GM21737 (cell line): ENCODE results near the gene SLC16A9.
"Not testable (repeated sequence)": the region's sequence is repeated elsewhere in the genome, so short reads cannot be mapped to it uniquely, and the experiment has no call there.

ENCODE experiments used
- ATAC-seq: cut with Tn5 transposase; IDR thresholded peaks from one replicate; pipeline ENCODE4 v1.9.1; 2021; ENCODE audit warnings: mild to moderate bottlenecking, moderate library complexity; ENCODE audit not compliant: unreplicated experiment

Gene SLC16A9

DNA sequence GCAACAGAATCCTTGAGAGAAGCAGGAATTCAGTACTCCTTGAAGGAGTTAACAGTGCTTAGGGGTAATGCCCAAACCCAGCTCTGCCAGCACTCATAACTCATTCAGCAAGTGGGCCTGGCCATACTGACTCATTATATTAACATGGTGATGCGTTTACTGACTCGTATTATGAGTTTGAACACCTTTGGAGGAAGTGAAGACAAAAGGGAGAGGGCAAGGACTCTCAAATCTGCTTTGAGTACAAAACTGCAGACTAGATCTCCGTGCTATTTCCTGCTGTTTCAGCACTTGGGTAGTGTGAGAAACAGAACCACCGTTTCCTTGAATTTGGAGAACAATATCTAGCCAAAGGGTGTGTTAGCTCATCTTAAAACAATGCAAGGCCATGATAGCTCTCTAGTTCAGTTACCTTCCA lies 30.8 kb downstream of the SLC16A9 start:
- peak; percentile 52 for ATAC-seq

DNA sequence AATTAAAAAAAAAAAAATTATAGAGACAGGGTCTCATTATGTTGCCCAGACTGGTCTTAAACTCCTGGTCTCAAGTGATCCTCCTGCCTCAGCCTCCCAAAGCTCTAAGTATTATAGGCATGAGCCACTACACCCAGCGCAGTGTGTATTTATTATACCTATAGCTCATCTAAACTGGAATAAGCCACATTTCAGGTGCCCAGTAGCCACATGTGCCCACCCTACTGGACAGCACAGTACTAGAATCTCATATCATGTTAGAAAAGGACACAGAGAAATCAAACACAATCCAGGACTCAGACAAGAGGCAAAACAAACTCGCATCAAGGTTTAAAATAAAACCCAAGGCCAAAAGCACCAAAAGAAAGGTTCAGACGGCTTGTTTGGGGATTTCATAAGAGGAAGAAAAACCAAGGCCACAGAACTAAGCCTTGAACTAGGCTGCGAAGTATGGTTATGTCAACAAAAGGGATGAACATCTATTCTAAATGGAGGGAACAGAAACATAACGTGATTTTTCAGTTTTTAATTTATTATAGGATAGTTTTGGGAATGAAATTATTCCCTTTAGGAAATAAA lies 32.3 kb downstream of the SLC16A9 start:
- no peak for ATAC-seq

DNA sequence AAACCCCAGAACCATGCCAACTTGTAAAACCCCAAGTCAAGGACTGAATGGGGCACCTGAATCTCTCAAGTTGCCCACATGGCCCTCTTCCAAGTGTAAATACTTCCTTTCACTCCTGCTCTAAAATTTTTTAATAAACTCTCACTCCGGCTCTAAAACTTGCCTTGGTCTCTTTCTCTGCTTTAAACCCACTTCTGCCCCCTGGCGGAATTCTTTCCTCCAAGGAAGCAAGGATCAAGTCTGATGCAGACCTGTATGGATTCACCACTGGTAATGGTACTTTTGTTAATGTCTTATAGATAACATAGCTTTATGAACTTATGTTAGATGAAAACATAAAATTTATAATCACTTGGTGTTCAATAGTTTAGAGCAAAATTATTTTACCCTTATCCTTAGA lies 33.8 kb downstream of the SLC16A9 start:
- no peak for ATAC-seq

DNA sequence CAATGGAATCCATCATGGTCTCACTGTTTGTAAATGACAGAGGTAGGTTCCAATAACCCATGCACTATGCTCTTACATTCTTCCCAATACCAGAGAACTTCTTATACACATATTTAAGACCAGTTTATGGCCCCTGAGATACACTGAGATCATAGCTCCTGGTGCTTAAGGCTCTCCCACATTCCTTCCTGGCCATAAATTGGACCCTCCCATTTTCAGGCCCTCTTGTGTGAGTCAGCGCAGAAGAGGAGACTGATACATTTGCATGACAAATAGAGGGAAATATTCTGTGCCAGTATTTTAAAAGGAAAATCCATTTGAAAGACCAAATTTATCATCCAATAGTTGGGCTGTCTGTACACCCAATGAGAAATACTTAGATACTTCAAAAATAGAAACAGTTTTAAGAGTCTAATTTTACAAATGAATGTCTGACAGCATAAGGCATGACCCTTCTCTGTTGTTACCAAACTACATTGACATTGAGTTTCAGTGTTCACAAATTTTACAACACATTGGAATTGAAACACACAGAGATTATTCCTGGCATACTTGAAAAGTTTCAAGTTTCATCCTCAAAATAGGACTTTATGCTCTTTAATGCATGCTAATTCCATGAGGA lies 35.3 kb downstream of the SLC16A9 start:
- ATAC-seq: no peak

DNA sequence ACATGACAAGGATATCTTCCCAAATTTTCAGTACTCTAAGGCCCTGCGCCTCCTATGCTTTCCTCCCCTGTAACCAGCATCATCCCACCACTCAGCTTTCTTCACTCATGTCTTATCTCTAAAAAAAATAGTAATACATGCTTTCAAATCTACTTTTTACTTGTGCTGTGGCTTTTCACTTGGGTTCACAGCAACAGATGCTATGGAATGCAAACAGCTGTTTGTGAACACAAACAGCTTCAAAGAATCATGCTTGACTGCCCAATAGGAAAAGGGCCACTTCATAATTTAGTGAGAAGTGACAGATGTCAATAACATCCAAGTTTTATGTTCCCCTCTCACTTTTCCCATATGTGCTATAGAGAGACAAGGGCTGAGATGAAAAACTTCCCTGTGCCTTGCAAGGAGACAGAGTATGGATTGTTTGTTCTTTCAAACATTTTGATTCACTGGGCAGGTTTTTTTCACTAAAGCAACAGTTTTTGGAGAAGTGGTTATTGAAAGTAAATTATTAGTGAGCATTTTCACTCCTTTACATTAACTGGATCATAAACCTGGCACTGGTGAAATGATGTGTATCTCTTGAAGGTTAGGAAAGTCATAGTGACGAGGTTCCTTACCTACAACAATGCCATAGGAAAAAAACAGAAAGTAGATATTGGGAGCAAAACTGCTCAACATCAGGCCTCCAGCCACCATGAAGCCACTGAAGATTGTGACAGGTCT lies 37.3 kb downstream of the SLC16A9 start:
- no peak for ATAC-seq

DNA sequence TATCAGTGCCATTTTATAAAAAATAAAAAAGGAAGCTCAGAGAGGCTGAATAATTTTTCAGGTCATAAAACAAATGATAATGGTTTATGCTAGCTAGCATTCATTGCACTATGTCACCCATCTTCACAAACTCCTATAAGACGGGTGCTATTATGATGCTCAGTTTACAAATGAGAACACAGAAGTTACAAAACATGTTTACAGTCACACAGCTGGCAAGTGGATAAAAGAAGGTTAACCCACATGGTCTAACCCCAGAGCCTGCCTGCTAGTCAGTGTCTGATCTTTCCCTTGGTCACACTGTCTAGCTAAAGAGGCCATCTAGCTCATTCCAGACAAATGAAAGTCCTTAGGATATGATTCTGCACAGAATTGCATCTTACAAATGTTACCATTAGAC lies 39.4 kb downstream of the SLC16A9 start:
- no peak for ATAC-seq

DNA sequence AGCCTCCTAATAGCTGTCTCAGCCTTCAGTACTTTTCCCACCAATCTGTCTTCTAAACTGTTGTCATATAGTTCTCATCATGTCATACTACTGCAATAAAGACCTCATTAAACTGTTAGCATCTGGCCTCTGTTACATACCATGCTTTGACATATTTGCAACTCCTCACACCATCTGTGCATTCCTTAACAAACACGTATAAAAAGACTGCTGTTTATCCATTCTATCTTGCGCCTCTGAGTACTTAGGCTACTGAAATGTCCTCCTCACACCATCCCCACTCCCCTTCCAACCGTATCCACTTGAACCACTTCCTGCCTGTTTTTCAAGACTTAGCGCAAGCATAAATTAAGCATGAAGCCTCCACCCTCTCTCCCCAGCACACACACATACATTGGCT lies 41.6 kb downstream of the SLC16A9 start:
- ATAC-seq: no peak

DNA sequence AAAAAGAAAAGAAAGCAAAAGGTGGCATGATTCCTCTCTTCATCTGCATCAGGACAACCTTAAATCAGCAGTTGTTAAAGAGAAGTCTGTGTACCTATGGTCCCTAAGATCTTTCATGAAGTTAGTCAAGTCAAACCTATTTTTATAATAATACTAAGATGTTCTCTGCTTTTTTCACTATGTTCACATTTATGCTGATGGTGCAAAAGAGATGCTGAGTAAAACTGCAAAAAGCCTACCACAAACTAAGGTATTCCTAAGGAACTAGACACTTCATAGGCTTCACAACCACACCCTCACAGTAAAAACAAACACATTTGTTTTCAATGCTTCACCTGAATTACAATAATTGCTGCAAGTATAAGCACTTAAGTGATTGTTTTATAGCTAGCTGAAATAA lies 43.3 kb downstream of the SLC16A9 start:
- no peak for ATAC-seq

DNA sequence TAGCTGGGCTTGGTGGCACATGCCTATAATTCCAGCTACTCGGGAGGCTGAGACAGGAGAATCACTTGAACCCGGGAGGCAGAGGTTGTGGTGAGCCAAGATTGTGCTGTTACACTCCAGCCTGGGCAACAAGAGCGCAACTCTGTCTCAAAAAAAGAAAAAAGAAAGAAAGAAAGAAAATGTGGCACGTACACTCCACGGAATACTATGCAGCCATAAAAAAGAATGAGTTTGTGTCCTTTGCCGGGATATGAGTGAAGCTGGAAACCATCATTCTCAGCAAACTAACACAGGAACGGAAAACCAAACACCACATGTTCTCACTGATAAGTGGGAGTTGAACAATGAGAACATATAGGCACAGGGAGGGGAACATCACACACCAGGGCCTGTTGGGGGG lies 46.4 kb downstream of the SLC16A9 start:
- ATAC-seq: not testable (repeated sequence)

DNA sequence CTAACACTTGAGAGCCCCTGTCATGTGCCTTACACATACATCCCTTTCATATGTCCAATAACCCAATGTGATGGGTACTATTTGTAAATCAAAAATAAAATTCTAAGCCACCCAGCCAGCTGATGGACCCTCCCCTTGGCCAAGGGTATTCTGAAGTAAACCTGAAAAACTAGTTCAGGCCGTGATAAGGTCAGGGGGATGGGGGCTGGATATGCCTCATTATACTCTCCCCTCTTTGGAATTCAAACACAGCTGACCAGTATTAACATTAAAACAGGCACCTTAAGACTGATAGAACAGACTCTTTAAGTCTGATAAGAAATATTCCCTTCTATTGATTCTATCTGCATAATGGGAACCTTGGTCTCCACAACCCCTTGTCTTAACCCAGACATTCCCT lies 51.9 kb downstream of the SLC16A9 start:
- ATAC-seq: no peak

DNA sequence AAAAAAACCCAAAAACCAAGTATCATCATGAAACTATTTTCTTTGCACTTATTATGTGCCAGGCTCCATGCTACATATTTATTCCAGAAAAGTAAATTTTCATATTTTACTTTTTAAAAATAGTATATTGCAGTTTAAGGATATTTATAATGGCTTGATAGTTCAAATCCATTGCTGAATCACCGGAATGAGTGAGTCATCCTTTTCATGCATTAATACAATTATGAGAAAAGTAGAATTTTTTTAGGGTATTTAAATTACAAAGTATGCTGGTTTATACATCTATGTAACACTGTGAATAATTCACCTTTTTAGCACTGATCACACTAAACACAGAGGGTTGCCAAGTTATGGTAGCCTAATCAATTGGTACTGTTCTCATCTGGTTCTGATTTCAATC lies 54.3 kb downstream of the SLC16A9 start:
- ATAC-seq: no peak

DNA sequence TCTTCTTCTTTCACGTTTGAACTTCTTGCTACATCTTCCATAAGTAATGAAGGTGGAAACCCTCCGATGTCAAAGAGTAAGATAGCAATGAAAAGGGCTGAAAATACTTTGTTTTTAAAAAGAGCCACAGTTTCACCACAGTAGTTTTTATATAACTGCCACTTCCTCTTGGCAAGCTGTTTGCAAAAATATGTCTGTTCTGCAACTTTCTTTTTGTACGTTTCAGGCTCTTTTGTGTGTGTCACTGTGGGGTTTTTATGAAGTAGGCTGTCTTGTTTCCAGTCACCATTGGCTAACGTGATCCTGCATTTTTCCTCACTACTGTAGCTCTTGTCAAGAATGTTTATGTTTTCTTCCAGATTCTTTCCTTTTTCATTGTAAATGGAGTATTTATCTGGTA lies 55.6 kb downstream of the SLC16A9 start:
- ATAC-seq: no peak

DNA sequence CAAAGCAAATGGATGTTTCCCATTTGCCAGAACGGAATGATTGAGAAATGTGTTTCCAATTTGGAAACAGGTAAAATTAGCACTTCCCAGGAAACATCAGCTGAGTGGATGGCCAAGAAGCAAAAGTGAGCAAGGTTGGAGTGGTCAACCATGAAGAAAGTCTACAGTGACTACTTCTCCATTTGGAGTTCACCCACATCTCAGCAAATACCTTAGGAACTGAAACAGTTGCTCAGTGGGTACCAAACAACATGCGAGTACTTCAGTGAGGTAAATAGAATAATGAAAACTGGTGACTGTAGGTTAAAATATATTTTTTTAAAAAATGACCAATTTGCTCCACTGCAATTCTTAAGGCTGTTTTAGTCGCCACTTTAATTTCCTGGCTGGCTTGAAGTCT lies 57.7 kb downstream of the SLC16A9 start:
- no peak for ATAC-seq

DNA sequence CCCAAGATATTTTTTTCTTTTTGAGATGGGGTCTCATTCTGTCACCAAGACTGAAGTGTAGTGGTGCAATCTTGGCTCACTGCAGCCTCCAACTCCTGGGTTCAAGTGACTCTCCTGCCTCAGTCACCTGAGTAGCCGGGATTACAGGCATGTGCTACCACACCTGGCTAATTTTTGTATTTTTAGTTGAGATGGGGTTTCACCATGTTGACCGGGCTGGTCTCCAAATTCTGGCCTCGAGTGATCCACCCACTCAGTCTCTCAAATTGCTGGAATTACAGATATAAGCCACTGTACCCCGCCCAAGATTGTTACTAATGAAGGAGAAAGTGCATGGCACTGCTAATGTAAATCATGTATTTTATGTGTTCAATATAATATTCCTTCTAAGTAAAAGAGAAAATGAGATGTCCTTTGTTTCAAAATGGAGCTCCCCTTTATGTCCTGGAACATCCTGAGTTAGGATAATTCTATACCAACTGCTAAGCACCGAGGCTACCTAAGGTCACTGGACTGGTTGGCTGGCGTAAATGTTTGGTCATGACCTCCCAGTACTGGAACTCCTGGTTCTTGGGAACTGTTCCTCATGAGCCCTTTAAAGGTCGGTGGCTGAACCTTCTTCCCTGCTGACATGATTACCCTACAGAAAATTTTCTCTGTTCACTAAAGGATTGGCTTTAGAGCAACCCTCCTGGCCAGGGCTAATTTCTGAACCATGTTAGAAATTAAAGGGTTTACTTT lies 59.9 kb downstream of the SLC16A9 start:
- no peak for ATAC-seq

DNA sequence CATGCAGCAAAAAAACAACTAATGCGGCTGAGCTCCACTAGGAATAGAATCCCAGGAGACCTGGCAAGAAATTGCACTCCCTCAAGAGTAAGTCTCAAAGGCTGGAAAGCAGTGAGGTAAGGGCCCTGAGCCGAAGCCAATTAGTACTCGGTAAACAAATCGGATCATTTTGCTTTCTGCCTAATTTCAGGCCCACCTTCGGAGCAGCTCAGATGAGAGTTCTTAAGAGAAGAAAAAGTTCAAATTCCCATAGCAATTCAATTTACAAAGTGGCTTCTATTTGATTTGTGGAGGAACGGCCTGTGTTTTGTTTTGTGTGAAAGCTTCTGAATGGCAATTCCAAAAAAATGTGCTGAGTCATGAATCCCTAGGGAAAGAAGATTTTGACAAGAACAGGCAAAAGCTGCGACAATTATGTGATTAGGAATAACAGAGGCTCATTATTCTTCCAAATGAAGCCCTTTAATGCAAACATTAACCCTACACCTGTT lies 60.9 kb downstream of the SLC16A9 start:
- no peak for ATAC-seq

DNA sequence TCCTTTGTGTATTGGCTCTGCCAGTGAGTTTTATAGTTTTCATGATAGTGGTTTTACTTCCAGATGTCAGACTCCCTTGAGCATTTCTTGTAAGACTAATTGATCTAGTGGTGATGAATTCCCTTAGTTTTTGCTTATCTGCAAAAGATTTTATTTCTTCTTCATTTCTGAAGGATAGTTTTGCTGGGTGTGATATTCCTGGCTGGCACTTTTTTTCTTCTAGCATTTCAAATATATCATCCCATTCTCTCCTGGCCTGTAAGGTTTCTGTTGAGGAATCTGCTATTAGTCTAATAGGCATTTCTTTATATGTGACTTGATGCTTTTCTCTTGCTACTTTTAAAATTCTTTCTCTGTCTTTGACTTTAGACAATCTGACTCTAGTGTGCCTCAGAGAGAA lies 64.8 kb downstream of the SLC16A9 start:
- ATAC-seq: no peak

DNA sequence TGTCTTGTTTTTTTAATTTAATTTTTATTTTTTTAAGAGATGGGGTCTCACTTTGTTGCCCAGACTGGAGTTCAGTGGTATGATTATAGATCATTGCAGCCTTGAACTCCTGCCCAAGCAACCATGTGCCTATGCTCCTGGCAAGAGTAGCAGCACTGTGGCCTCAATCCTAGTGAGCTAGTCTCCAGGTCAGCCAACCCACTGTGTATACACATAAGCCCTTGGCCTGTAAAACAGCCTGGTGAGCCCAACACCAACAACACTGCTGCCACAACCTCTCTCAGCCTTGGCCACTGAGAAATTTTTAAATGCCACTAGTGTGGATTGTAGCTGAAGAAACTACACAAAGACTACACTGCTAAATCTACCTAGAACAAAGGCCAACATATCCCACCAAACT lies 68.0 kb downstream of the SLC16A9 start:
- not testable (repeated sequence) for ATAC-seq

DNA sequence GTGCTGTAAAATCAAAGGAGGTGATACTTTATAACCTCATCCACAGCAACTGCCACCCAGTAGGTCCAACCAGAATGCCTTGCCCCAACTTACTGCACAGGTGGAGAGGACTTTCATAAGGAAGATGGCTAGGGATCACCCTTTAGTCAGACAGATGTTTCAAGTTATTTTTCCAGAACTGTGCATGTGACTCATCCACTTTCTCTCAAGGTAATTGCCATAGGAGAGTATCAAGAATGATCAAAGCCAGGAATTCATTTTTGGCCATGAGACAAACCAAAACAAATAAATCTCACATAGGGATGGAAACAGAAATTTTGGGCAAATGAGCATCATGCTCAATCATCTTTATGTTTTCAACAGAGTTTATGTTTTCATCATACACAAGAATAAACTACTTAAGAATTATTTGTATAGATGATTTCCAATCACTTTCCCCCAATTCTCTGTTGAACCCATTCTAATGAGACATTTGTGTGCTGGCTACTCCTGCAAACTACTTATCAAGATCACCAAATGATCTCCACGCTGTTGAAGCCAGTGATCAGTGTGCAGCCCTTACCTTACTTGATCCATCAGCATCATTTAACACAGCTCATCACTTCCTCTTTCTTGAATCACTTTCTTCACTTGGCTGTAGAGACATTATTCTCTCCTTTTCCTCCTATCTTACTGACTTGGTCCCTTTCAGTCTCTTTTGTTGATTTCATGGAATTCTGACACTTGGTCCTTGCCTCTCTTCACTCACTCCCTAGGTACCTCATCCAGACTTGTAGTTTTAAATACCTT lies 74.0 kb downstream of the SLC16A9 start:
- no peak for ATAC-seq

DNA sequence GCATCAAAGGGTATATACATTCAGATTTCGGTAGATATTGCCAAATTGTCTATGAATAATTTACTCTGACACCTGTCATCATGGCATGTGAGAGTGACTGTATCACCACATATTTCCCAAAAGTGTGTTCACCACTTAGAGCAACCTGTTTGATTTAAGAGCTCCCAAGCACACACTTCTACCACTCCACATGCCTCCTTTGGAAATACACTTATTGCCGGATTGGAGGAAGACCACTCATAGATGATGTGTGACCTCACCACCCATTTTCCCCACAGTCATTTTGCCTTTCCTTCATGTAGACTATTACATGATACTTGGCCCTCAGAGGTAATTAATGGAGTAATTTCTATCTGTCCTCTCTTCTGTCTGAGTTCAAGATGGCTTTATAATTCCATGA lies 75.5 kb downstream of the SLC16A9 start:
- ATAC-seq: no peak

DNA sequence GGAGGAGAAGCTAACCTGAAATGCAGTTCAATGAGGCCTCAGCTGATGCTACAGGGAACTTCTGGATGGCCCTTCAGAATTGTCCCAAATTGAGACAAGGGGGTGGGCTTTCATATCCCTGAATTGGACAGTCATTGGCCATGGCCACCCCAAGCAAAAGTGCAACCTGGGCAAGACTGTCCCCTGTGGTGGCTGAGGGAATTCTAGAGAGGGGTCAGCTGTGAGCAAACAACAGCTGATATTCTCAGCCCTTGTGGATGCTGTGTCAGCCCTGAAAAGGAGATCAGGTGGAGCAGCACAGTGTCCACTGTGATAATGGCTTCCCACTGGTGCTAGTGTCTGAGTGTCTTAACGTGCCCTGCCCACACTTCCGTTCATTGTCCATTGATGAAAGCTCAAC lies 76.6 kb downstream of the SLC16A9 start:
- no peak for ATAC-seq
